Endothelial cell of umbilical vein (primary cell): Measurements from ENCODE around the gene LARP1B. TPM values are rescaled to one million over a fixed set of nuclear protein-coding genes. Genes with fewer than 3 reads are reported as not detected.

Experiments used
- BruUV-seq: library from RNA; stranded (reverse); fragments of 400-500 nt; replicated peaks from 2 replicates; lab custom pipeline; 2021; lab: Mats Ljungman, UMichigan
- CTCF ChIA-PET: fragments of 300-600, 350-600 bp; sonication (Branson Sonifier 250); formaldehyde crosslinking; loops from one replicate; lab custom pipeline; 2021; ENCODE audit warnings: antibody characterized with exemption, inconsistent platforms; lab: Charles Lee
- POLR2A ChIA-PET: fragments of 300-600, 350-600 bp; sonication (Branson Sonifier 250); formaldehyde crosslinking; loops from one replicate; lab custom pipeline; 2021; ENCODE audit warnings: antibody characterized with exemption, inconsistent platforms; lab: Charles Lee
- DNase-seq: peaks from one replicate; pipeline ENCODE4 v3.0.0-alpha.2; 2011; ENCODE audit warnings: low read depth, low spot score
- FAIRE-seq: peaks from 2 replicates; lab custom pipeline; 2011; peaks lifted over from hg19 to GRCh38; lab: Jason Lieb, UNC
- H2AFZ ChIP-seq: 2 replicates; pipeline ENCODE4 v1.6.0; 2012; ENCODE audit warnings: low read depth, low read length, control low read depth, inconsistent platforms
- H3K27ac ChIP-seq: 2 replicates; pipeline ENCODE4 v1.5.1; 2011; ENCODE audit warnings: low read depth, mild to moderate bottlenecking, control low read depth, low read length, moderate library complexity; ENCODE audit not compliant: insufficient read depth
- H3K27me3 ChIP-seq, 2 experiments: 2 replicates each; pipeline versions ENCODE4 v1.6.0 to v1.6.1; 2011; ENCODE audit warnings: low read length in 2 of 2, mixed read lengths in 1 of 2; ENCODE audit not compliant: control insufficient read depth in 2 of 2, insufficient read depth in 2 of 2
- H3K36me3 ChIP-seq, 2 experiments: 2 replicates in 1 of 2; 3 replicates in 1 of 2; pipeline ENCODE4 v1.5.1; 2011; ENCODE audit warnings: low read length in 2 of 2, mild to moderate bottlenecking in 1 of 2, moderate library complexity in 1 of 2; ENCODE audit not compliant: control insufficient read depth in 2 of 2, insufficient read depth in 2 of 2; ENCODE audit errors: extremely low read depth in 1 of 2
- H3K4me1 ChIP-seq: 3 replicates; pipeline ENCODE4 v1.5.1; 2011; ENCODE audit warnings: mild to moderate bottlenecking, low read length; ENCODE audit not compliant: control insufficient read depth, insufficient read depth; ENCODE audit errors: extremely low read depth
- H3K4me2 ChIP-seq: 2 replicates; pipeline ENCODE4 v1.6.1; 2011; ENCODE audit warnings: low read length, control low read depth, mixed read lengths; ENCODE audit not compliant: insufficient read depth
- H3K4me3 ChIP-seq, 3 experiments: fragments of 200-600 bp in 1 of 3; sonication (generic), shearing (Covaris generic) in 1 of 3; replicated peaks in 1 of 3; 2 replicates each; pipeline ENCODE4 v1.5.1; 2011 to 2016; ENCODE audit warnings: control low read depth in 3 of 3, low read length in 3 of 3, mild to moderate bottlenecking in 2 of 3, inconsistent platforms in 1 of 3, low read depth in 1 of 3, moderate library complexity in 1 of 3; ENCODE audit not compliant: insufficient read depth in 1 of 3
- H3K79me2 ChIP-seq: 2 replicates; pipeline ENCODE4 v1.6.0; 2012; ENCODE audit warnings: low read length, inconsistent platforms; ENCODE audit not compliant: control insufficient read depth, insufficient read depth
- H3K9ac ChIP-seq: replicated peaks from 2 replicates; pipeline ENCODE3; 2011; ENCODE audit warnings: low read length, control low read depth; ENCODE audit not compliant: insufficient read depth; ENCODE audit errors: extremely low read depth
- H3K9me1 ChIP-seq: replicated peaks from 3 replicates; pipeline ENCODE4 v1.6.0; 2011; ENCODE audit warnings: mild to moderate bottlenecking, low read length; ENCODE audit not compliant: control insufficient read depth, insufficient read depth; ENCODE audit errors: extremely low read depth
- H3K9me3 ChIP-seq: replicated peaks from 2 replicates; pipeline ENCODE4 v1.5.1; 2012; ENCODE audit warnings: low read length, inconsistent platforms; ENCODE audit not compliant: control insufficient read depth, insufficient read depth
- H4K20me1 ChIP-seq: replicated peaks from 2 replicates; pipeline ENCODE3; 2011; ENCODE audit warnings: mild to moderate bottlenecking, low read length; ENCODE audit not compliant: control insufficient read depth, insufficient read depth; ENCODE audit errors: extremely low read depth
- EZH2 ChIP-seq: IDR thresholded peaks from 2 replicates; pipeline ENCODE4 v1.6.1; 2012; ENCODE audit warnings: borderline replicate concordance, low read depth, mild to moderate bottlenecking, moderate library complexity, low read length, inconsistent platforms; ENCODE audit not compliant: severe bottlenecking
- FOS ChIP-seq: IDR thresholded peaks from 2 replicates; pipeline ENCODE4 v1.6.1; 2011; ENCODE audit warnings: mild to moderate bottlenecking, low read length, moderate library complexity, borderline replicate concordance; ENCODE audit not compliant: insufficient read depth
- GATA2 ChIP-seq: IDR thresholded peaks from 2 replicates; pipeline ENCODE4 v1.7.0; 2011; ENCODE audit warnings: low read depth, mild to moderate bottlenecking, moderate library complexity, mixed read lengths, low read length; ENCODE audit not compliant: insufficient read length, insufficient read depth
- JUN ChIP-seq: IDR thresholded peaks from 2 replicates; pipeline ENCODE4 v1.6.1; 2011; ENCODE audit warnings: borderline replicate concordance, low read depth; ENCODE audit not compliant: insufficient read length, insufficient read depth
- MYC ChIP-seq: IDR thresholded peaks from one replicate; pipeline ENCODE4 v1.6.1; 2011; ENCODE audit warnings: mild to moderate bottlenecking, low read depth, low read length
- POLR2A ChIP-seq: IDR thresholded peaks from 2 replicates; pipeline ENCODE4 v1.6.1; 2012; ENCODE audit warnings: low read depth, mild to moderate bottlenecking, control low read depth, low read length
- POLR2AphosphoS5 ChIP-seq: IDR thresholded peaks from 2 replicates; pipeline ENCODE4 v1.6.1; 2012; ENCODE audit warnings: low read depth, mild to moderate bottlenecking, control low read depth, low read length, moderate library complexity; ENCODE audit not compliant: insufficient read depth
- dilution Hi-C: fragments of 300-500 bp; cut with MboI; formaldehyde crosslinking; loops from one replicate; pipeline ENCODE4 v1.15.0; 2019; ENCODE audit warnings: low sequenced_read_pairs; ENCODE audit not compliant: extremely low pct_ligation_motif_present
- intact Hi-C: fragments of 100-400 bp; cut with micrococcal nuclease; formaldehyde crosslinking; loops from one replicate; pipeline ENCODE4 v1.10.0; 2022
- polyA plus RNA-seq, 4 experiments: library from polyadenylated mRNA; depleted of rRNA in 3 of 4; stranded (reverse) in 3 of 4; unstranded in 1 of 4; fragments of >200 nt; gene quantifications; 2 replicates each; pipeline versions ENCODE4 v1.2.1 to v1.2.3, GENCODE V29; 2011 to 2012; ENCODE audit warnings: missing spikeins in 1 of 4
- total RNA-seq: library from RNA; stranded (reverse); gene quantifications from 2 replicates; pipeline ENCODE4 v1.2.3, GENCODE V29; 2021
- TF ChIP-seq, protein P1 (sequence below), 2 donors: IDR thresholded peaks; 1 replicate in 1 of 2; 2 replicates in 1 of 2; pipeline ENCODE4 v1.5.1; 2011; ENCODE audit warnings: low read length in 2 of 2, mild to moderate bottlenecking in 2 of 2, moderate library complexity in 2 of 2, control low read depth in 1 of 2, inconsistent platforms in 1 of 2, low read depth in 1 of 2; ENCODE audit not compliant: insufficient read depth in 1 of 2; ENCODE audit errors: extremely low read depth in 1 of 2
- TF ChIP-seq, protein P2 (sequence below): IDR thresholded peaks from 2 replicates; pipeline ENCODE4 v1.6.1; 2011; ENCODE audit not compliant: insufficient read depth, insufficient read length

LARP1B gene
- total and polyA plus RNA-seq, 2 donors (not counting 3 experiments of a cell fraction or from before 2014, with no cell fraction given) = 7.3 to 28.8 TPM

GRCh38 chr4:128255906-128256305 lies 194.8 kb downstream of the LARP1B start:
- dilution Hi-C loops (no loop called here), intact Hi-C loops (no loop called here)
- Histone ChIP-seq H3K9ac (no peak overlapping the region), H2AFZ (no peak overlapping the region), H3K9me1 (no peaks in the 10 kb centered on the region), H3K9me3 (no peaks in the 10 kb centered on the region), H3K27me3 (no peaks in the 10 kb centered on the region), H3K4me2 (no peak overlapping the region), H3K36me3 (no peaks in the 10 kb centered on the region), H3K4me3 (no peak overlapping the region), H3K4me1 (peaks cover 5% of the 10 kb centered on the region), H3K27ac (no peak overlapping the region), H3K79me2 (no peaks in the 10 kb centered on the region), H4K20me1 (no peaks in the 10 kb centered on the region)
- FAIRE-seq (no peak), DNase-seq (no peak)
- CTCF ChIA-PET = no interaction called here
- TF ChIP-seq, protein P1, sequence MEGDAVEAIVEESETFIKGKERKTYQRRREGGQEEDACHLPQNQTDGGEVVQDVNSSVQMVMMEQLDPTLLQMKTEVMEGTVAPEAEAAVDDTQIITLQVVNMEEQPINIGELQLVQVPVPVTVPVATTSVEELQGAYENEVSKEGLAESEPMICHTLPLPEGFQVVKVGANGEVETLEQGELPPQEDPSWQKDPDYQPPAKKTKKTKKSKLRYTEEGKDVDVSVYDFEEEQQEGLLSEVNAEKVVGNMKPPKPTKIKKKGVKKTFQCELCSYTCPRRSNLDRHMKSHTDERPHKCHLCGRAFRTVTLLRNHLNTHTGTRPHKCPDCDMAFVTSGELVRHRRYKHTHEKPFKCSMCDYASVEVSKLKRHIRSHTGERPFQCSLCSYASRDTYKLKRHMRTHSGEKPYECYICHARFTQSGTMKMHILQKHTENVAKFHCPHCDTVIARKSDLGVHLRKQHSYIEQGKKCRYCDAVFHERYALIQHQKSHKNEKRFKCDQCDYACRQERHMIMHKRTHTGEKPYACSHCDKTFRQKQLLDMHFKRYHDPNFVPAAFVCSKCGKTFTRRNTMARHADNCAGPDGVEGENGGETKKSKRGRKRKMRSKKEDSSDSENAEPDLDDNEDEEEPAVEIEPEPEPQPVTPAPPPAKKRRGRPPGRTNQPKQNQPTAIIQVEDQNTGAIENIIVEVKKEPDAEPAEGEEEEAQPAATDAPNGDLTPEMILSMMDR (IDR thresholded peaks at IDR 0.05; ENCODE audit: extremely low read depth in 1 of 2, insufficient read depth in 1 of 2, low read depth in 1 of 2, low read length in 2 of 2) = no peak
- TF ChIP-seq GATA2 (no peak), EZH2 (no peak), POLR2AphosphoS5 (no peak)
- TF ChIP-seq, protein P2, sequence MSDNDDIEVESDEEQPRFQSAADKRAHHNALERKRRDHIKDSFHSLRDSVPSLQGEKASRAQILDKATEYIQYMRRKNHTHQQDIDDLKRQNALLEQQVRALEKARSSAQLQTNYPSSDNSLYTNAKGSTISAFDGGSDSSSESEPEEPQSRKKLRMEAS = no peak
- no TSS peak for BruUV-seq
- POLR2A ChIA-PET = no interaction called here

GRCh38 chr4:128256539-128256938 lies 195.4 kb downstream of the LARP1B start:
- DNase-seq = peak; percentile 27
- H3K36me3 ChIP-seq = no peaks in the 10 kb centered on the region
- peak; percentile 38 for FAIRE-seq
- H3K4me3 ChIP-seq = no peak overlapping the region
- BruUV-seq = no TSS peak
- H3K79me2 ChIP-seq = no peaks in the 10 kb centered on the region
- H2AFZ ChIP-seq = no peak overlapping the region
- H3K9me3 ChIP-seq = no peaks in the 10 kb centered on the region
- TF ChIP-seq, protein P2 = no peak
- TF ChIP-seq FOS (no peak), POLR2A (no peak), JUN (no peak), POLR2AphosphoS5 (no peak), EZH2 (no peak), MYC (no peak), GATA2 (no peak)
- TF ChIP-seq, protein P1 (IDR thresholded peaks at IDR 0.05; ENCODE audit: extremely low read depth in 1 of 2, insufficient read depth in 1 of 2, low read depth in 1 of 2, low read length in 2 of 2) = no peak
- ChIA-PET POLR2A (no interaction called here), CTCF (no interaction called here)
- H3K9me1 ChIP-seq = no peaks in the 10 kb centered on the region
- no peaks in the 10 kb centered on the region for H3K27me3 ChIP-seq
- H3K4me1 ChIP-seq = peaks cover 5% of the 10 kb centered on the region
- intact Hi-C loops = no loop called here
- dilution Hi-C loops = no loop called here
- no peak overlapping the region for H3K9ac ChIP-seq
- no peak overlapping the region for H3K4me2 ChIP-seq
- no peaks in the 10 kb centered on the region for H4K20me1 ChIP-seq
- no peak overlapping the region for H3K27ac ChIP-seq
